GM21526 (cell line): ENCODE results near the gene NRN1L.

Experiments
- ATAC-seq: cut with Tn5 transposase; IDR thresholded peaks from one replicate; pipeline ENCODE4 v1.9.1; 2021; ENCODE audit warnings: moderate library complexity; ENCODE audit not compliant: unreplicated experiment, low FRiP score

NRN1L gene

GRCh38 chr16:67934306-67935100 lies 49.8 kb downstream of the NRN1L start:
- ATAC-seq: no peak

GRCh38 chr16:67935101-67935401 lies 50.4 kb downstream of the NRN1L start:
- ATAC-seq: no peak

- ATAC-seq: peak; percentile 76
These were observed 50.9 kb downstream of the NRN1L start for GRCh38 chr16:67935402-67936123.
